Endothelial cell of umbilical vein (primary cell): ENCODE data around the gene ZNF688. TPM values are rescaled to one million over a fixed set of nuclear protein-coding genes. Genes with fewer than 3 reads are reported as not detected.

Experiments
- BruUV-seq: library from RNA; stranded (reverse); fragments of 400-500 nt; replicated peaks from 2 replicates; lab custom pipeline; 2021; lab: Mats Ljungman, UMichigan
- CTCF ChIA-PET: fragments of 300-600, 350-600 bp; sonication (Branson Sonifier 250); formaldehyde crosslinking; loops from one replicate; lab custom pipeline; 2021; ENCODE audit warnings: antibody characterized with exemption, inconsistent platforms; lab: Charles Lee
- POLR2A ChIA-PET: fragments of 300-600, 350-600 bp; sonication (Branson Sonifier 250); formaldehyde crosslinking; loops from one replicate; lab custom pipeline; 2021; ENCODE audit warnings: antibody characterized with exemption, inconsistent platforms; lab: Charles Lee
- DNase-seq: peaks from one replicate; pipeline ENCODE4 v3.0.0-alpha.2; 2011; ENCODE audit warnings: low read depth, low spot score
- FAIRE-seq: peaks from 2 replicates; lab custom pipeline; 2011; peaks lifted over from hg19 to GRCh38; lab: Jason Lieb, UNC
- H2AFZ ChIP-seq: 2 replicates; pipeline ENCODE4 v1.6.0; 2012; ENCODE audit warnings: low read depth, low read length, control low read depth, inconsistent platforms
- H3K27ac ChIP-seq: 2 replicates; pipeline ENCODE4 v1.5.1; 2011; ENCODE audit warnings: low read depth, mild to moderate bottlenecking, control low read depth, low read length, moderate library complexity; ENCODE audit not compliant: insufficient read depth
- H3K27me3 ChIP-seq, 2 experiments: 2 replicates each; pipeline versions ENCODE4 v1.6.0 to v1.6.1; 2011; ENCODE audit warnings: low read length in 2 of 2, mixed read lengths in 1 of 2; ENCODE audit not compliant: control insufficient read depth in 2 of 2, insufficient read depth in 2 of 2
- H3K36me3 ChIP-seq, 2 experiments: 2 replicates in 1 of 2; 3 replicates in 1 of 2; pipeline ENCODE4 v1.5.1; 2011; ENCODE audit warnings: low read length in 2 of 2, mild to moderate bottlenecking in 1 of 2, moderate library complexity in 1 of 2; ENCODE audit not compliant: control insufficient read depth in 2 of 2, insufficient read depth in 2 of 2; ENCODE audit errors: extremely low read depth in 1 of 2
- H3K4me1 ChIP-seq: 3 replicates; pipeline ENCODE4 v1.5.1; 2011; ENCODE audit warnings: mild to moderate bottlenecking, low read length; ENCODE audit not compliant: control insufficient read depth, insufficient read depth; ENCODE audit errors: extremely low read depth
- H3K4me2 ChIP-seq: 2 replicates; pipeline ENCODE4 v1.6.1; 2011; ENCODE audit warnings: low read length, control low read depth, mixed read lengths; ENCODE audit not compliant: insufficient read depth
- H3K4me3 ChIP-seq, 3 experiments: fragments of 200-600 bp in 1 of 3; sonication (generic), shearing (Covaris generic) in 1 of 3; replicated peaks in 1 of 3; 2 replicates each; pipeline ENCODE4 v1.5.1; 2011 to 2016; ENCODE audit warnings: control low read depth in 3 of 3, low read length in 3 of 3, mild to moderate bottlenecking in 2 of 3, inconsistent platforms in 1 of 3, low read depth in 1 of 3, moderate library complexity in 1 of 3; ENCODE audit not compliant: insufficient read depth in 1 of 3
- H3K79me2 ChIP-seq: 2 replicates; pipeline ENCODE4 v1.6.0; 2012; ENCODE audit warnings: low read length, inconsistent platforms; ENCODE audit not compliant: control insufficient read depth, insufficient read depth
- H3K9ac ChIP-seq: replicated peaks from 2 replicates; pipeline ENCODE3; 2011; ENCODE audit warnings: low read length, control low read depth; ENCODE audit not compliant: insufficient read depth; ENCODE audit errors: extremely low read depth
- H3K9me1 ChIP-seq: replicated peaks from 3 replicates; pipeline ENCODE4 v1.6.0; 2011; ENCODE audit warnings: mild to moderate bottlenecking, low read length; ENCODE audit not compliant: control insufficient read depth, insufficient read depth; ENCODE audit errors: extremely low read depth
- H3K9me3 ChIP-seq: replicated peaks from 2 replicates; pipeline ENCODE4 v1.5.1; 2012; ENCODE audit warnings: low read length, inconsistent platforms; ENCODE audit not compliant: control insufficient read depth, insufficient read depth
- H4K20me1 ChIP-seq: replicated peaks from 2 replicates; pipeline ENCODE3; 2011; ENCODE audit warnings: mild to moderate bottlenecking, low read length; ENCODE audit not compliant: control insufficient read depth, insufficient read depth; ENCODE audit errors: extremely low read depth
- CTCF ChIP-seq, 2 donors: IDR thresholded peaks; 1 replicate in 1 of 2; 2 replicates in 1 of 2; pipeline ENCODE4 v1.5.1; 2011; ENCODE audit warnings: low read length in 2 of 2, mild to moderate bottlenecking in 2 of 2, moderate library complexity in 2 of 2, control low read depth in 1 of 2, inconsistent platforms in 1 of 2, low read depth in 1 of 2; ENCODE audit not compliant: insufficient read depth in 1 of 2; ENCODE audit errors: extremely low read depth in 1 of 2
- EZH2 ChIP-seq: IDR thresholded peaks from 2 replicates; pipeline ENCODE4 v1.6.1; 2012; ENCODE audit warnings: borderline replicate concordance, low read depth, mild to moderate bottlenecking, moderate library complexity, low read length, inconsistent platforms; ENCODE audit not compliant: severe bottlenecking
- FOS ChIP-seq: IDR thresholded peaks from 2 replicates; pipeline ENCODE4 v1.6.1; 2011; ENCODE audit warnings: mild to moderate bottlenecking, low read length, moderate library complexity, borderline replicate concordance; ENCODE audit not compliant: insufficient read depth
- GATA2 ChIP-seq: IDR thresholded peaks from 2 replicates; pipeline ENCODE4 v1.7.0; 2011; ENCODE audit warnings: low read depth, mild to moderate bottlenecking, moderate library complexity, mixed read lengths, low read length; ENCODE audit not compliant: insufficient read length, insufficient read depth
- JUN ChIP-seq: IDR thresholded peaks from 2 replicates; pipeline ENCODE4 v1.6.1; 2011; ENCODE audit warnings: borderline replicate concordance, low read depth; ENCODE audit not compliant: insufficient read length, insufficient read depth
- MAX ChIP-seq: IDR thresholded peaks from 2 replicates; pipeline ENCODE4 v1.6.1; 2011; ENCODE audit not compliant: insufficient read depth, insufficient read length
- MYC ChIP-seq: IDR thresholded peaks from one replicate; pipeline ENCODE4 v1.6.1; 2011; ENCODE audit warnings: mild to moderate bottlenecking, low read depth, low read length
- POLR2A ChIP-seq: IDR thresholded peaks from 2 replicates; pipeline ENCODE4 v1.6.1; 2012; ENCODE audit warnings: low read depth, mild to moderate bottlenecking, control low read depth, low read length
- POLR2AphosphoS5 ChIP-seq: IDR thresholded peaks from 2 replicates; pipeline ENCODE4 v1.6.1; 2012; ENCODE audit warnings: low read depth, mild to moderate bottlenecking, control low read depth, low read length, moderate library complexity; ENCODE audit not compliant: insufficient read depth
- dilution Hi-C: fragments of 300-500 bp; cut with MboI; formaldehyde crosslinking; loops from one replicate; pipeline ENCODE4 v1.15.0; 2019; ENCODE audit warnings: low sequenced_read_pairs; ENCODE audit not compliant: extremely low pct_ligation_motif_present
- intact Hi-C: fragments of 100-400 bp; cut with micrococcal nuclease; formaldehyde crosslinking; loops from one replicate; pipeline ENCODE4 v1.10.0; 2022
- polyA plus RNA-seq, 4 experiments: library from polyadenylated mRNA; depleted of rRNA in 3 of 4; stranded (reverse) in 3 of 4; unstranded in 1 of 4; fragments of >200 nt; gene quantifications; 2 replicates each; pipeline versions ENCODE4 v1.2.1 to v1.2.3, GENCODE V29; 2011 to 2012; ENCODE audit warnings: missing spikeins in 1 of 4
- total RNA-seq: library from RNA; stranded (reverse); gene quantifications from 2 replicates; pipeline ENCODE4 v1.2.3, GENCODE V29; 2021

ZNF688 gene
- total and polyA plus RNA-seq, 2 donors (not counting 3 experiments of a cell fraction or from before 2014, with no cell fraction given): 5.4 to 10.9 TPM

GRCh38 chr16:30526137-30526822, 45.2 kb downstream of the ZNF688 start, which contains the start of gene ZNF768:
TSS of gene ZNF768 (minus strand) at chr16:30526566. CDS start at chr16:30526413, 153 bp downstream.
- no peaks in the 10 kb centered on the region for H3K9me1 ChIP-seq
- H3K4me2 ChIP-seq: peak within 1 kb of the TSS; percentile 67
- DNase-seq (peak; percentile 27), FAIRE-seq (no peak)
- peak within 1 kb of the TSS; percentile 80 for H3K27ac ChIP-seq
- peak within 1 kb of the TSS; percentile 73 for H3K9ac ChIP-seq
- no peaks in the 10 kb centered on the region for H3K36me3 ChIP-seq
- H2AFZ ChIP-seq: peak within 1 kb of the TSS; percentile 72
- H3K79me2 ChIP-seq: no peaks in the 10 kb centered on the region
- H3K4me3 ChIP-seq: peak within 1 kb of the TSS; percentile 58 to 67 (median 65)
- no TSS peak for BruUV-seq
- no peaks in the 10 kb centered on the region for H3K9me3 ChIP-seq
- intact Hi-C loops: loop anchor here (1.0 to 5.0 kb wide), 5 partner anchors 59 to 171 kb away; partner anchors contain the start of genes FBRS, SRCAP and ZNF785
- dilution Hi-C loops: no loop called here
- ChIA-PET POLR2A (interaction anchor here (0.6 to 1.3 kb wide), 3 partner anchors 32 to 347 kb away, joined by 3 to 4 read pairs (median 4); partner anchors contain the start of gene ZNF764), CTCF (interaction anchor here (1.0 to 1.5 kb wide), 8 partner anchors 9 to 76 kb away, joined by 3 to 14 read pairs (median 4); partner anchors contain the start of gene ZNF747)
- no peaks in the 10 kb centered on the region for H3K27me3 ChIP-seq
- no peaks in the 10 kb centered on the region for H4K20me1 ChIP-seq
- H3K4me1 ChIP-seq: peaks cover 4% of the 10 kb centered on the region
- no peak for TF ChIP-seq EZH2
- no peak for TF ChIP-seq MAX
- TF ChIP-seq GATA2: no peak
- no peak for TF ChIP-seq JUN
- TF ChIP-seq MYC: no peak
- no peak for TF ChIP-seq FOS
- no peak for TF ChIP-seq POLR2AphosphoS5
- TF ChIP-seq POLR2A: no peak
- no peak for TF ChIP-seq CTCF (IDR thresholded peaks at IDR 0.05; ENCODE audit: extremely low read depth in 1 of 2, insufficient read depth in 1 of 2, low read depth in 1 of 2, low read length in 2 of 2)
